GM12878 (cell line): ENCODE measurements around the gene MID1.

Source experiments
- CEBPB ChIP-seq, 2 experiments: fragments of 150-350 bp in 1 of 2; IDR thresholded peaks; 2 replicates each; pipeline ENCODE4 v1.6.1; 2012 to 2014; ENCODE audit warnings: low read depth in 2 of 2, low read length in 2 of 2, borderline replicate concordance in 1 of 2, inconsistent platforms in 1 of 2
- CHD1 ChIP-seq: IDR thresholded peaks from 2 replicates; pipeline ENCODE4 v1.6.1; 2012; ENCODE audit warnings: low read depth, low read length, improper control_type of control experiment
- CREB1 ChIP-seq: IDR thresholded peaks from 2 replicates; pipeline ENCODE4 v1.6.1; 2012; ENCODE audit warnings: low read depth, mild to moderate bottlenecking, inconsistent platforms
- CTCF ChIP-seq, 3 experiments: IDR thresholded peaks in 2 of 3; conservative IDR thresholded peaks in 1 of 3; 2 replicates each; pipeline ENCODE4 v1.5.1; 2011; ENCODE audit warnings: low read depth in 3 of 3, low read length in 3 of 3, mild to moderate bottlenecking in 3 of 3, control low read depth in 2 of 3, moderate library complexity in 2 of 3, inconsistent platforms in 1 of 3, mixed read lengths in 1 of 3; ENCODE audit not compliant: control insufficient read depth in 2 of 3, insufficient read depth in 1 of 3; ENCODE audit errors: extremely low read depth in 1 of 3
- HDAC6 ChIP-seq: fragments of 200-600 bp; sonication (generic); IDR thresholded peaks from one replicate; pipeline ENCODE4 v1.8.0; 2017; ENCODE audit warnings: antibody characterized with exemption; ENCODE audit not compliant: unreplicated experiment
- NFIC ChIP-seq: IDR thresholded peaks from 2 replicates; pipeline ENCODE4 v1.6.1; 2012; ENCODE audit warnings: low read depth, mild to moderate bottlenecking, inconsistent platforms, low read length, moderate library complexity
- NR2C2 ChIP-seq: IDR thresholded peaks from 2 replicates; pipeline ENCODE4 v1.6.1; 2011; ENCODE audit warnings: borderline replicate concordance, low read depth; ENCODE audit not compliant: control insufficient read depth, insufficient read length
- POLR2A ChIP-seq: IDR thresholded peaks from 2 replicates; pipeline ENCODE4 v1.6.1; 2011; ENCODE audit warnings: low read depth, mild to moderate bottlenecking, low read length
- POLR2AphosphoS5 ChIP-seq: IDR thresholded peaks from 2 replicates; pipeline ENCODE4 v1.6.1; 2011; ENCODE audit warnings: mild to moderate bottlenecking, low read length, inconsistent platforms
- RAD21 ChIP-seq: IDR thresholded peaks from 2 replicates; pipeline ENCODE4 v1.6.1; 2011; ENCODE audit warnings: mild to moderate bottlenecking, low read depth, low read length, moderate library complexity; ENCODE audit not compliant: insufficient read depth
- SMC3 ChIP-seq: IDR thresholded peaks from 2 replicates; pipeline ENCODE4 v1.6.1; 2011; ENCODE audit warnings: low read length, improper control_type of control experiment, borderline replicate concordance
- TBL1XR1 ChIP-seq: IDR thresholded peaks from 2 replicates; pipeline ENCODE4 v1.6.1; 2012; ENCODE audit warnings: low read depth, low read length, improper control_type of control experiment
- YY1 ChIP-seq: IDR thresholded peaks from 2 replicates; pipeline ENCODE4 v1.6.1; 2011; ENCODE audit warnings: low read depth, mild to moderate bottlenecking, low read length

- no peak for TF ChIP-seq CTCF (IDR thresholded peaks at IDR 0.05 in 2 of 3, conservative IDR thresholded peaks at IDR 0.05 in 1 of 3; ENCODE audit: control insufficient read depth in 2 of 3, extremely low read depth in 1 of 3, insufficient read depth in 1 of 3, low read depth in 3 of 3, low read length in 3 of 3)
- TF ChIP-seq CEBPB (IDR thresholded peaks at IDR 0.05; ENCODE audit: borderline replicate concordance in 1 of 2, low read depth in 2 of 2, low read length in 2 of 2): no peak
- no peak for TF ChIP-seq RAD21
- no peak for TF ChIP-seq POLR2AphosphoS5
- TF ChIP-seq POLR2A: no peak
- TF ChIP-seq CHD1: no peak
- no peak for TF ChIP-seq CREB1
- TF ChIP-seq NFIC: no peak
- no peak for TF ChIP-seq YY1
- no peak for TF ChIP-seq NR2C2
- no peak for TF ChIP-seq HDAC6
- no peak for TF ChIP-seq SMC3
- no peak for TF ChIP-seq TBL1XR1
Measured at GRCh38 chrX:10485326-10485725, 135.1 kb downstream of the MID1 start.
